HCT116 (cell line): ENCODE measurements around the gene BTBD9. TPM values are rescaled to one million over a fixed set of nuclear protein-coding genes. Genes with fewer than 3 reads are reported as not detected.

Source experiments
- ATAC-seq: fragments of 200-7000 bp; cut with Tn5 transposase; 2 replicates; pipeline ENCODE4 v1.9.1; 2020; ENCODE audit warnings: mild to moderate bottlenecking, moderate library complexity
- BruUV-seq: library from RNA; stranded (reverse); fragments of 400-500 nt; replicated peaks from 2 replicates; lab custom pipeline; 2021; lab: Mats Ljungman, UMichigan
- CTCF ChIA-PET: fragments of 300-600 bp; sonication (Branson Sonifier 250); formaldehyde crosslinking; loops from one replicate; lab custom pipeline; 2021; ENCODE audit warnings: antibody characterized with exemption; lab: Charles Lee
- POLR2A ChIA-PET: fragments of 300-600, 350-600 bp; sonication (Branson Sonifier 250); formaldehyde crosslinking; loops from one replicate; lab custom pipeline; 2021; ENCODE audit warnings: antibody characterized with exemption; lab: Charles Lee
- RAD21 ChIA-PET, 2 experiments: fragments of 300-600 bp; sonication (Branson Sonifier 250); formaldehyde crosslinking; loops; one replicate each; lab custom pipeline; 2023; ENCODE audit warnings: low total read pairs in 2 of 2; ENCODE audit not compliant: uncharacterized antibody in 2 of 2, unreplicated experiment in 2 of 2, low non-redundant PET in 1 of 2; lab: Charles Lee
- DNase-seq: peaks from one replicate; pipeline ENCODE4 v3.0.0-alpha.2; 2010; ENCODE audit warnings: low read depth, low spot score
- H2AFZ ChIP-seq: fragments of 200-600 bp; shearing (Covaris generic), sonication (generic); 2 replicates; pipeline ENCODE4 v1.6.1; 2017; ENCODE audit warnings: low read depth, mixed run types, mixed read lengths, antibody characterized with exemption, low read length; ENCODE audit not compliant: poor library complexity, severe bottlenecking
- H3K27ac ChIP-seq: 2 replicates; pipeline ENCODE4 v1.5.1; 2012; ENCODE audit warnings: low read depth, low read length
- H3K27me3 ChIP-seq: fragments of 200-600 bp; sonication (generic); 2 replicates; pipeline ENCODE4 v1.6.1; 2016; ENCODE audit warnings: mixed run types, low read length, mixed read lengths; ENCODE audit not compliant: insufficient read depth
- H3K36me3 ChIP-seq, 2 experiments: fragments of 200-500 bp in 1 of 2; fragments of 200-600 bp in 1 of 2; sonication (Bioruptor generic) in 1 of 2; sonication (generic) in 1 of 2; 2 replicates each; pipeline versions ENCODE4 v1.5.1 to v1.6.1; 2014 to 2016; ENCODE audit warnings: low read length in 2 of 2, inconsistent platforms in 1 of 2, mixed read lengths in 1 of 2, mixed run types in 1 of 2; ENCODE audit not compliant: insufficient read depth in 2 of 2, control insufficient read depth in 1 of 2
- H3K4me1 ChIP-seq, 2 experiments: fragments of 200-600 bp in 1 of 2; sonication (generic) in 1 of 2; 2 replicates each; pipeline versions ENCODE4 v1.5.1 to v1.6.1; 2012 to 2017; ENCODE audit warnings: low read length in 2 of 2, inconsistent platforms in 1 of 2, mild to moderate bottlenecking in 1 of 2, mixed read lengths in 1 of 2, mixed run types in 1 of 2, moderate library complexity in 1 of 2; ENCODE audit not compliant: insufficient read depth in 2 of 2, control insufficient read depth in 1 of 2
- H3K4me2 ChIP-seq: fragments of 200-600 bp; sonication (generic); 2 replicates; pipeline ENCODE4 v1.6.1; 2017; ENCODE audit warnings: mixed run types, low read length, mixed read lengths
- H3K4me3 ChIP-seq, 2 experiments: fragments of 200-600 bp in 1 of 2; sonication (generic) in 1 of 2; replicated peaks in 1 of 2; 2 replicates each; pipeline ENCODE4 v1.5.1; 2011 to 2016; ENCODE audit warnings: low read length in 2 of 2, control low read depth in 1 of 2, low read depth in 1 of 2, mild to moderate bottlenecking in 1 of 2, mixed read lengths in 1 of 2, mixed run types in 1 of 2
- H3K79me2 ChIP-seq: fragments of 200-600 bp; sonication (generic); 2 replicates; pipeline ENCODE4 v1.6.1; 2017; ENCODE audit warnings: mild to moderate bottlenecking, mixed run types, low read length, moderate library complexity, mixed read lengths; ENCODE audit not compliant: insufficient read depth
- H3K9ac ChIP-seq: fragments of 200-600 bp; sonication (generic); 2 replicates; pipeline ENCODE4 v1.6.1; 2016; ENCODE audit warnings: low read length, mixed read lengths
- H3K9me2 ChIP-seq: fragments of 200-600 bp; sonication (generic), shearing (Covaris generic); 2 replicates; pipeline ENCODE4 v1.6.1; 2017; ENCODE audit warnings: mixed run types, mild to moderate bottlenecking, moderate library complexity; ENCODE audit not compliant: insufficient read depth
- H3K9me3 ChIP-seq, 2 experiments: fragments of 200-500 bp in 1 of 2; fragments of 200-600 bp in 1 of 2; sonication (Bioruptor generic) in 1 of 2; sonication (generic) in 1 of 2; 2 replicates each; pipeline ENCODE4 v1.6.1; 2014 to 2017; ENCODE audit warnings: low read length in 2 of 2, mixed read lengths in 2 of 2, inconsistent platforms in 1 of 2, low read depth in 1 of 2, mild to moderate bottlenecking in 1 of 2, mixed run types in 1 of 2, moderate library complexity in 1 of 2; ENCODE audit not compliant: control insufficient read depth in 1 of 2, insufficient read depth in 1 of 2
- H4K20me1 ChIP-seq: fragments of 200-600 bp; sonication (generic), shearing (Covaris generic); 2 replicates; pipeline ENCODE4 v1.6.1; 2017; ENCODE audit warnings: mixed run types, mild to moderate bottlenecking, moderate library complexity; ENCODE audit not compliant: insufficient read depth
- CBX3 ChIP-seq: IDR thresholded peaks from 2 replicates; pipeline ENCODE4 v1.6.1; 2012; ENCODE audit warnings: low read depth
- CEBPB ChIP-seq: IDR thresholded peaks from 2 replicates; pipeline ENCODE4 v1.6.1; 2012; ENCODE audit warnings: low read depth
- EGR1 ChIP-seq: IDR thresholded peaks from 2 replicates; pipeline ENCODE4 v1.6.1; 2012; ENCODE audit warnings: low read depth
- JUND ChIP-seq: IDR thresholded peaks from 2 replicates; pipeline ENCODE4 v1.6.1; 2012
- POLR2A ChIP-seq: IDR thresholded peaks from 2 replicates; pipeline ENCODE4 v1.7.0; 2011; ENCODE audit warnings: borderline replicate concordance; ENCODE audit not compliant: insufficient read depth, insufficient read length; ENCODE audit errors: extremely low read depth
- POLR2AphosphoS5 ChIP-seq: IDR thresholded peaks from 2 replicates; pipeline ENCODE4 v1.6.1; 2011; ENCODE audit warnings: mild to moderate bottlenecking, low read depth, low read length, moderate library complexity
- RAD21 ChIP-seq: IDR thresholded peaks from 2 replicates; pipeline ENCODE4 v1.6.1; 2012; ENCODE audit warnings: low read depth, mild to moderate bottlenecking
- SIN3A ChIP-seq: IDR thresholded peaks from 2 replicates; pipeline ENCODE4 v1.6.1; 2012; ENCODE audit warnings: low read depth
- SRF ChIP-seq: IDR thresholded peaks from 2 replicates; pipeline ENCODE4 v1.6.1; 2012; ENCODE audit warnings: low read depth
- TCF7L2 ChIP-seq: IDR thresholded peaks from 2 replicates; pipeline ENCODE4 v1.7.0; 2011; ENCODE audit warnings: borderline replicate concordance, inconsistent platforms; ENCODE audit not compliant: insufficient read depth, insufficient read length; ENCODE audit errors: extremely low read depth
- ZFX ChIP-seq: fragments of 450-650 bp; IDR thresholded peaks from 2 replicates; pipeline ENCODE4 v1.6.1; 2017
- ZNF274 ChIP-seq: fragments of 200-500 bp; sonication (Bioruptor generic); IDR thresholded peaks from 2 replicates; pipeline ENCODE4 v1.6.1; 2014; ENCODE audit warnings: mild to moderate bottlenecking, low read depth, low read length, inconsistent platforms
- intact Hi-C: fragments of 100-400 bp; cut with micrococcal nuclease; formaldehyde crosslinking; loops from 2 replicates; pipeline ENCODE4 v1.10.0; 2022
- total RNA-seq: library from RNA; stranded (reverse); gene quantifications from one replicate; pipeline ENCODE4 v1.2.1, GENCODE V29; 2021; ENCODE audit not compliant: unreplicated experiment
- TF ChIP-seq, protein P1 (sequence below): IDR thresholded peaks from 2 replicates; pipeline ENCODE4 v1.6.1; 2011; ENCODE audit warnings: mild to moderate bottlenecking, low read length, moderate library complexity; ENCODE audit not compliant: insufficient replicate concordance; ENCODE audit errors: extremely low read depth
- TF ChIP-seq, protein P2 (sequence below): IDR thresholded peaks from 2 replicates; pipeline ENCODE4 v1.6.1; 2012
- TF ChIP-seq, protein P3 (sequence below), 3 experiments: fragments of 200-600 bp in 1 of 3; sonication (generic) in 1 of 3; IDR thresholded peaks in 2 of 3; conservative IDR thresholded peaks in 1 of 3; 2 replicates each; pipeline ENCODE4 v1.5.1; 2012 to 2017; ENCODE audit warnings: low read depth in 2 of 3, low read length in 2 of 3, antibody characterized with exemption in 1 of 3, borderline replicate concordance in 1 of 3, control low read depth in 1 of 3, mild to moderate bottlenecking in 1 of 3, mixed read lengths in 1 of 3, mixed run types in 1 of 3, moderate library complexity in 1 of 3; ENCODE audit not compliant: insufficient read depth in 1 of 3

BTBD9 gene
- total RNA-seq, 1 experiment from 2014 or later = 10.9 TPM

DNA sequence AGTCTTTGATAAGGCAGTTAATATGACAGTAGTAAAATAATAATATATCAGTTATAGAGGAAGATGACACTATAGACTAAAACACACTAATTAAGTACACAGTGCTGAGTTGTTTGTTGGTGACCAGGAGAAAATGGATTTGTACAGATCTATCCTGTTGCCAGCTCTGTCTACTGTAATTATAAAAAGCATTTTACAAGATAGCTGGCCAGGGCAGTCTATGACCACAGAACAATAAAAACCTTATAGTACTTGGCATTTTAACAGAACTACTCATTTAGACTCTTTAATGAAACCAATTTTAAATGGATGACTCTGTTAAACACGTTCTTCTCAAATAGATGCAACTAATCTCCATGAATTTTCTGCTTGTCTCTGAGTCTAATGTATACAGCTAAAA lies 367.5 kb downstream of the BTBD9 start:
- no peaks in the 10 kb centered on the region for H3K4me1 ChIP-seq
- H3K79me2 ChIP-seq = no peaks in the 10 kb centered on the region
- ATAC-seq (no peak), DNase-seq (no peak)
- no peaks in the 10 kb centered on the region for H3K27me3 ChIP-seq
- ChIA-PET CTCF (no interaction called here), POLR2A (no interaction called here), RAD21 (no interaction called here)
- H3K9ac ChIP-seq = no peak overlapping the region
- H4K20me1 ChIP-seq = no peaks in the 10 kb centered on the region
- no TSS peak for BruUV-seq
- no peaks in the 10 kb centered on the region for H3K36me3 ChIP-seq
- H3K9me3 ChIP-seq = no peaks in the 10 kb centered on the region
- H2AFZ ChIP-seq = no peak overlapping the region
- no peaks in the 10 kb centered on the region for H3K9me2 ChIP-seq
- no peak overlapping the region for H3K27ac ChIP-seq
- TF ChIP-seq CBX3 = no peak
- TF ChIP-seq EGR1 = no peak
- no peak for TF ChIP-seq SIN3A
- no peak for TF ChIP-seq ZFX
- no peak overlapping the region for H3K4me2 ChIP-seq
- intact Hi-C loops = no loop called here
- no peak overlapping the region for H3K4me3 ChIP-seq

DNA sequence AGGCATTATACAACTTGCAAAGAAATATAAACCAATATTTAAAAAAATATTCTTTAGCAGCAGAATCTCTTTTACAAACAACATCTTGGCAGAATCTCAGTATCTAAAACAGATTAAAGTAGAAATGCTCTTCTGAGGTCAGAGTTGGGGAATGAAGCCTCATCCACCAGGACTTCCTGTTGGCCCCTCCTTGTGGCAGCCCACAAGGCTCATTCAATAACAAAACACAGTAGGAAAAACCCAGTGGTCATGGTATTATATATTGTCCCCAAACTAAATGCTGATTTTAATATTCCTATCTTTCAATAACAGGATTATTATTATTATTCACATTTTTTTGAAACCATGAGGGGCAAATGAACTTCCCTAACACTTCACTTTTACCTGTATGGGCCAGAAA lies 368.6 kb downstream of the BTBD9 start:
- ATAC-seq (no peak), DNase-seq (no peak)
- Histone ChIP-seq H3K9me3 (no peaks in the 10 kb centered on the region), H2AFZ (no peak overlapping the region), H3K4me1 (peaks cover 0 to 6% of the 10 kb centered on the region in 2 experiments; a peak in 1 of 4 replicates), H3K36me3 (no peaks in the 10 kb centered on the region), H3K4me2 (no peak overlapping the region), H3K4me3 (no peak overlapping the region), H3K9ac (no peak overlapping the region), H3K27me3 (no peaks in the 10 kb centered on the region), H3K79me2 (no peaks in the 10 kb centered on the region), H3K27ac (no peak overlapping the region), H3K9me2 (no peaks in the 10 kb centered on the region), H4K20me1 (no peaks in the 10 kb centered on the region)
- ChIA-PET POLR2A (no interaction called here), RAD21 (no interaction called here), CTCF (no interaction called here)
- intact Hi-C loops = no loop called here
- no TSS peak for BruUV-seq
- TF ChIP-seq TCF7L2 = no peak
- TF ChIP-seq POLR2A = no peak
- no peak for TF ChIP-seq CEBPB
- TF ChIP-seq, protein P1, sequence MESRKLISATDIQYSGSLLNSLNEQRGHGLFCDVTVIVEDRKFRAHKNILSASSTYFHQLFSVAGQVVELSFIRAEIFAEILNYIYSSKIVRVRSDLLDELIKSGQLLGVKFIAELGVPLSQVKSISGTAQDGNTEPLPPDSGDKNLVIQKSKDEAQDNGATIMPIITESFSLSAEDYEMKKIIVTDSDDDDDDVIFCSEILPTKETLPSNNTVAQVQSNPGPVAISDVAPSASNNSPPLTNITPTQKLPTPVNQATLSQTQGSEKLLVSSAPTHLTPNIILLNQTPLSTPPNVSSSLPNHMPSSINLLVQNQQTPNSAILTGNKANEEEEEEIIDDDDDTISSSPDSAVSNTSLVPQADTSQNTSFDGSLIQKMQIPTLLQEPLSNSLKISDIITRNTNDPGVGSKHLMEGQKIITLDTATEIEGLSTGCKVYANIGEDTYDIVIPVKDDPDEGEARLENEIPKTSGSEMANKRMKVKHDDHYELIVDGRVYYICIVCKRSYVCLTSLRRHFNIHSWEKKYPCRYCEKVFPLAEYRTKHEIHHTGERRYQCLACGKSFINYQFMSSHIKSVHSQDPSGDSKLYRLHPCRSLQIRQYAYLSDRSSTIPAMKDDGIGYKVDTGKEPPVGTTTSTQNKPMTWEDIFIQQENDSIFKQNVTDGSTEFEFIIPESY = no peak
- TF ChIP-seq SRF = no peak
- TF ChIP-seq ZNF274 = no peak
- TF ChIP-seq RAD21 = no peak
- TF ChIP-seq, protein P2, sequence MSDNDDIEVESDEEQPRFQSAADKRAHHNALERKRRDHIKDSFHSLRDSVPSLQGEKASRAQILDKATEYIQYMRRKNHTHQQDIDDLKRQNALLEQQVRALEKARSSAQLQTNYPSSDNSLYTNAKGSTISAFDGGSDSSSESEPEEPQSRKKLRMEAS = no peak
- no peak for TF ChIP-seq ZFX
- TF ChIP-seq EGR1 = no peak
- TF ChIP-seq, protein P3, sequence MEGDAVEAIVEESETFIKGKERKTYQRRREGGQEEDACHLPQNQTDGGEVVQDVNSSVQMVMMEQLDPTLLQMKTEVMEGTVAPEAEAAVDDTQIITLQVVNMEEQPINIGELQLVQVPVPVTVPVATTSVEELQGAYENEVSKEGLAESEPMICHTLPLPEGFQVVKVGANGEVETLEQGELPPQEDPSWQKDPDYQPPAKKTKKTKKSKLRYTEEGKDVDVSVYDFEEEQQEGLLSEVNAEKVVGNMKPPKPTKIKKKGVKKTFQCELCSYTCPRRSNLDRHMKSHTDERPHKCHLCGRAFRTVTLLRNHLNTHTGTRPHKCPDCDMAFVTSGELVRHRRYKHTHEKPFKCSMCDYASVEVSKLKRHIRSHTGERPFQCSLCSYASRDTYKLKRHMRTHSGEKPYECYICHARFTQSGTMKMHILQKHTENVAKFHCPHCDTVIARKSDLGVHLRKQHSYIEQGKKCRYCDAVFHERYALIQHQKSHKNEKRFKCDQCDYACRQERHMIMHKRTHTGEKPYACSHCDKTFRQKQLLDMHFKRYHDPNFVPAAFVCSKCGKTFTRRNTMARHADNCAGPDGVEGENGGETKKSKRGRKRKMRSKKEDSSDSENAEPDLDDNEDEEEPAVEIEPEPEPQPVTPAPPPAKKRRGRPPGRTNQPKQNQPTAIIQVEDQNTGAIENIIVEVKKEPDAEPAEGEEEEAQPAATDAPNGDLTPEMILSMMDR (IDR thresholded peaks at IDR 0.05 in 2 of 3, conservative IDR thresholded peaks at IDR 0.05 in 1 of 3; ENCODE audit: borderline replicate concordance in 1 of 3, insufficient read depth in 1 of 3, low read depth in 2 of 3, low read length in 2 of 3) = no peak
- no peak for TF ChIP-seq POLR2AphosphoS5
- TF ChIP-seq JUND = no peak
